K562 (cell line): Measurements from ENCODE around the gene MLST8. TPM values are rescaled to one million over a fixed set of nuclear protein-coding genes. Genes with fewer than 3 reads are reported as not detected.

Experiments
- CBX2 ChIP-seq: fragments of 200-600 bp; sonication (generic); IDR thresholded peaks from one replicate; pipeline ENCODE4 v1.6.1; 2012; ENCODE audit warnings: mild to moderate bottlenecking, low read length, inconsistent platforms; ENCODE audit not compliant: insufficient read depth, poor library complexity, severe bottlenecking
- DPF2 ChIP-seq: fragments of 450-650 bp; IDR thresholded peaks from 2 replicates; pipeline ENCODE4 v1.6.1; 2016
- KDM4B ChIP-seq, 2 experiments: fragments of 450-650 bp in 1 of 2; sonication (generic) in 1 of 2; IDR thresholded peaks; 2 replicates each; pipeline ENCODE4 v1.6.1; 2016 to 2017; ENCODE audit warnings: borderline replicate concordance in 2 of 2, antibody characterized with exemption in 1 of 2, low read depth in 1 of 2, mild to moderate bottlenecking in 1 of 2
- NFYB ChIP-seq: IDR thresholded peaks from 2 replicates; pipeline ENCODE4 v1.6.1; 2011; ENCODE audit warnings: mild to moderate bottlenecking, moderate library complexity; ENCODE audit not compliant: insufficient read length; ENCODE audit errors: extremely low read depth
- PHF21A ChIP-seq: fragments of 450-650 bp; IDR thresholded peaks from 2 replicates; pipeline ENCODE4 v1.6.1; 2017; ENCODE audit warnings: low read depth, borderline replicate concordance
- POLR3G ChIP-seq: IDR thresholded peaks from 2 replicates; pipeline ENCODE4 v1.6.1; 2011; ENCODE audit not compliant: insufficient read length, insufficient replicate concordance; ENCODE audit errors: extremely low read depth
- PPARD ChIP-seq: fragments of 250-450 bp; sonication (Bioruptor Pico); IDR thresholded peaks from 2 replicates; pipeline ENCODE4 v1.8.0; 2022; ENCODE audit warnings: inconsistent platforms, mild to moderate bottlenecking, moderate library complexity
- PTBP1 ChIP-seq: fragments of 200-400 bp; formaldehyde crosslinking; IDR thresholded peaks from 2 replicates; pipeline ENCODE4 v1.6.1; 2017; ENCODE audit warnings: low read depth, low read length
- RFX7 ChIP-seq: fragments of 250-450 bp; sonication (Bioruptor Pico); IDR thresholded peaks from 2 replicates; pipeline ENCODE4 v1.5.1; 2021; ENCODE audit warnings: mild to moderate bottlenecking
- U2AF1 ChIP-seq: fragments of 200-400 bp; formaldehyde crosslinking; optimal IDR thresholded peaks from 2 replicates; pipeline ENCODE3; 2017; ENCODE audit warnings: mild to moderate bottlenecking, low read depth, low read length, moderate library complexity
- U2AF2 ChIP-seq: fragments of 200-400 bp; formaldehyde crosslinking; optimal IDR thresholded peaks from 2 replicates; pipeline ENCODE3; 2017; ENCODE audit warnings: low read depth, mild to moderate bottlenecking, low read length
- ZNF407 ChIP-seq: fragments of 450-650 bp; IDR thresholded peaks from 2 replicates; pipeline ENCODE4 v1.6.1; 2016; ENCODE audit warnings: low read depth
- ZNF695 ChIP-seq: fragments of 450-650 bp; formaldehyde crosslinking; IDR thresholded peaks from 2 replicates; pipeline ENCODE4 v1.4.0; 2020; ENCODE audit warnings: mild to moderate bottlenecking, moderate library complexity
- polyA plus RNA-seq, 8 experiments: library from polyadenylated mRNA; depleted of rRNA in 4 of 8; stranded (reverse) in 5 of 8; unstranded in 3 of 8; fragments of >200 nt; fragmentation: Nextera tagmentation in 2 of 8; fragmentation: Illumina TruSeq in 1 of 8; extraction: Ambion mirVana in 2 of 8; extraction: Trizol in 1 of 8; gene quantifications; 2 replicates each; pipeline versions ENCODE4 v1.2.1 to v1.2.3, GENCODE V29; 2011 to 2014; ENCODE audit warnings: inconsistent platforms in 1 of 8, missing spikeins in 1 of 8
- total RNA-seq, 7 experiments: library from RNA; depleted of rRNA in 6 of 7; stranded (reverse); fragments of >200 nt in 6 of 7; fragmentation: Illumina TruSeq in 2 of 7; extraction: Trizol in 2 of 7; gene quantifications; 2 replicates each; pipeline versions ENCODE4 v1.2.1 to v1.2.3, GENCODE V29; 2011 to 2021; ENCODE audit warnings: low replicate concordance in 1 of 7
- TF ChIP-seq, protein P1 (sequence below): fragments of 250-450 bp; sonication (Bioruptor Pico); IDR thresholded peaks from 2 replicates; pipeline ENCODE4 v1.8.0; 2022; ENCODE audit warnings: inconsistent platforms, mild to moderate bottlenecking, moderate library complexity, borderline replicate concordance

MLST8 gene
- total and polyA plus RNA-seq, 9 of the 15 experiments (the other 6 are each of a cell fraction or from before 2014, with no cell fraction given): 1.5 to 116 (median 43.3) TPM

DNA sequence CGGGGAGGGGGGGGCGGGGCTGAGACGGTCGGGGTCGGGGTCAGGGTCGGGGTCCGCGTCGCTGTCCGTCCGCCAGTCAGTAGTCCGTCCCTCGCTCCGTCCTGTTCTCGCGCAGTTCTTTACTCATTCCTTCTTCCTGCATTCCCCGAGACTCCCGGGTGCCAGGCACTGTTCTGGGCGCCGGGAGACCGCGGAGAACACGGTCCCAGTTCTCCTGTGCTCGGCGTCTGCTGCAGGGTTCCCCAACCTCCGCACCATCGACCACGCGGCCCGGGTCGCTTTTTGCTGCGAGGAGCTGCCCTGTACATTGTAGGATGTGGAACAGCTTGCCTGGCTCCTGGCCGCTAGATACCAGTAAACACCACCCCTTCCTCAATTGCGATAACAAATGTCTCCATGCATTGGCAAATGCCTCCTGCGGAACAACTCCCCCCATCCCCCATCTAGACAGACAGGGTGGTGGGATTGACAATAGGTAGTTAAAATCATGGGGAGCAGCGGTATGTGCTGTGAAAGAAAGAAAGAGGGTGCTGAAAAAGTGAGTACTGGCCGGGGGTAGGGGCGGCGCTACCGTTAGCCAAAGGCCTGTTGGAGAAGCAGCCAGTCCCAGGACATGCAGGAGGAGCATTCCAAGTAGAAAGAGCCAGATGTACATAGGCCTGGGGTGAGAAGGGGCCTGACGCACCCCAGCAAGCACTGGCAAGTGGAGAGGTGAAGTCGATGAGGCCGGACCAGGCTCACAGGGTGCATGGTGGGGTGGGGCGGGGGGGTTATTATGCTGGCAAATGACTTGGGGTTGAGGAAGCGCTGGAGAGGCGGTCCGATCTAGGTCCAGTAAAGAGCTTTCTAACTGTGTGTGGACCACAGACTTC is 49.0 kb upstream of the MLST8 start (continued):
- TF ChIP-seq ZNF407 (no peak), NFYB (no peak), U2AF2 (no peak), PPARD (CRISPR knock-in tag) (no peak), DPF2 (peak; percentile 38; the same call in 1 of the 2 replicates), CBX2 (no peak), PHF21A (no peak), PTBP1 (no peak), POLR3G (no peak), ZNF695 (CRISPR knock-in tag) (no peak), U2AF1 (no peak), KDM4B (IDR thresholded peaks at IDR 0.05; ENCODE audit: borderline replicate concordance in 2 of 2, low read depth in 1 of 2) (no peak), RFX7 (CRISPR knock-in tag) (no peak)
- TF ChIP-seq, protein P1, sequence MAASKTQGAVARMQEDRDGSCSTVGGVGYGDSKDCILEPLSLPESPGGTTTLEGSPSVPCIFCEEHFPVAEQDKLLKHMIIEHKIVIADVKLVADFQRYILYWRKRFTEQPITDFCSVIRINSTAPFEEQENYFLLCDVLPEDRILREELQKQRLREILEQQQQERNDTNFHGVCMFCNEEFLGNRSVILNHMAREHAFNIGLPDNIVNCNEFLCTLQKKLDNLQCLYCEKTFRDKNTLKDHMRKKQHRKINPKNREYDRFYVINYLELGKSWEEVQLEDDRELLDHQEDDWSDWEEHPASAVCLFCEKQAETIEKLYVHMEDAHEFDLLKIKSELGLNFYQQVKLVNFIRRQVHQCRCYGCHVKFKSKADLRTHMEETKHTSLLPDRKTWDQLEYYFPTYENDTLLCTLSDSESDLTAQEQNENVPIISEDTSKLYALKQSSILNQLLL (CRISPR knock-in tag): no peak
